Muscle of leg (tissue), 11 donors: ENCODE data around the gene IFIH1. TPM values are rescaled to one million over a fixed set of nuclear protein-coding genes. Genes with fewer than 3 reads are reported as not detected.

Experiments
- DNase-seq: peaks from one replicate; pipeline ENCODE4 v3.0.0; 2013
- H3K27ac ChIP-seq: one replicate; pipeline ENCODE4 v1.5.1; 2013; ENCODE audit warnings: mild to moderate bottlenecking, low read length, control low read depth
- H3K27me3 ChIP-seq: one replicate; pipeline ENCODE4 v1.6.1; 2013; ENCODE audit warnings: low read length; ENCODE audit not compliant: control insufficient read depth, insufficient read depth
- H3K36me3 ChIP-seq: one replicate; pipeline ENCODE4 v1.6.1; 2013; ENCODE audit warnings: low read length; ENCODE audit not compliant: control insufficient read depth, insufficient read depth
- H3K4me1 ChIP-seq: one replicate; pipeline ENCODE4 v1.6.1; 2013; ENCODE audit warnings: low read length; ENCODE audit not compliant: control insufficient read depth, insufficient read depth
- H3K4me3 ChIP-seq: one replicate; pipeline ENCODE4 v1.5.1; 2013; ENCODE audit warnings: low read length, control low read depth
- H3K9me3 ChIP-seq: replicated peaks from 2 replicates; pipeline ENCODE4 v1.6.1; 2013; ENCODE audit warnings: low read depth, low read length; ENCODE audit not compliant: control insufficient read depth
- WGBS: methylation state at CpG from one replicate; pipeline ENCODE4 v1.1.5; 2013; ENCODE audit warnings: missing lambda C conversion rate; ENCODE audit not compliant: insufficient coverage; 5-methylcytosine and 5-hydroxymethylcytosine counted together
- polyA plus RNA-seq, 8 donors: library from polyadenylated mRNA; unstranded; fragments of 120-200 nt; gene quantifications; one replicate each; pipeline versions ENCODE4 v1.2.1 to v1.2.3, GENCODE V29; 2013; ENCODE audit warnings: inconsistent platforms in 1 of 8, low replicate concordance in 1 of 8; ENCODE audit not compliant: insufficient read length in 8 of 8, insufficient read depth in 1 of 8
- total RNA-seq: library from RNA; stranded (reverse); fragments of 120-200 nt; gene quantifications from one replicate; pipeline ENCODE4 v1.2.4, GENCODE V29; 2013

The IFIH1 gene
- total and polyA plus RNA-seq, 9 donors, result 2.0 to 3.9 (median 2.8) TPM

GRCh38 chr2:162312853-162313252 is 5.6 kb downstream of the IFIH1 start:
- WGBS, result no CpG with 5 or more reads among the region's 1 CpG
- Histone ChIP-seq H3K27me3 (no peaks in the 10 kb centered on the region), H3K4me3 (no peak overlapping the region)

GRCh38 chr2:162308747-162309503 is 9.6 kb downstream of the IFIH1 start:
- no peaks in the 10 kb centered on the region for H3K4me1 ChIP-seq
- WGBS, result 89% methylated on average over 1 of the region's 3 CpGs
- no peak overlapping the region for H3K27ac ChIP-seq
- no peaks in the 10 kb centered on the region for H3K27me3 ChIP-seq
- DNase-seq, result no peak
- H3K4me3 ChIP-seq, result no peak overlapping the region
- H3K9me3 ChIP-seq, result no peaks in the 10 kb centered on the region
- H3K36me3 ChIP-seq, result peaks cover 8% of the 10 kb centered on the region

More at GRCh38 chr2:162312853-162313252, 5.6 kb downstream of the IFIH1 start:
- peaks cover 4% of the 10 kb centered on the region for H3K4me1 ChIP-seq
- H3K27ac ChIP-seq, result no peak overlapping the region
- no peak for DNase-seq
- peaks cover 4% of the 10 kb centered on the region for H3K36me3 ChIP-seq
- H3K9me3 ChIP-seq, result no peaks in the 10 kb centered on the region

DNA sequence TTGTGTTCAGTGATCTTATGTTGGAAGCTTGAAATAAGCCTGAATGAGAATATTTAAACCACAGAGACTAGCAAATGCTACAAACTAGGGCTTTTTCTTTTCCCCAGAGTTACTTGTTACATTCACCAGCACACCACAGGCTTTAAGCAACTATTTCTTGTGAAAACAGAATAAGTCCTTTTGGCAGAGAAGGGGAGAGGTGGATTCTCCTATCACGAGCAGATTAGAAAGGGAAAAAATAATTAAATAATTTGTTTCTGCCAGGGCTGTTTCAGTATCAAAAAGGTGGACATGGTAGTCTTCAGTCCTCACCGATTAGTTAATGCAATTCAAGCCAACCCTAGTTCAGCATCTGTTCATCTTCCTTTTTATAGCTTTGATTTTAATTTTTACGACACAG is 12.6 kb downstream of the IFIH1 start:
- H3K4me3 ChIP-seq, result no peak overlapping the region
- H3K36me3 ChIP-seq, result peaks cover 8% of the 10 kb centered on the region
- H3K27me3 ChIP-seq, result no peaks in the 10 kb centered on the region
- WGBS, result no CpG with 5 or more reads among the region's 3 CpGs
- no peak for DNase-seq
- no peaks in the 10 kb centered on the region for H3K4me1 ChIP-seq
- no peak overlapping the region for H3K27ac ChIP-seq
- no peaks in the 10 kb centered on the region for H3K9me3 ChIP-seq

DNA sequence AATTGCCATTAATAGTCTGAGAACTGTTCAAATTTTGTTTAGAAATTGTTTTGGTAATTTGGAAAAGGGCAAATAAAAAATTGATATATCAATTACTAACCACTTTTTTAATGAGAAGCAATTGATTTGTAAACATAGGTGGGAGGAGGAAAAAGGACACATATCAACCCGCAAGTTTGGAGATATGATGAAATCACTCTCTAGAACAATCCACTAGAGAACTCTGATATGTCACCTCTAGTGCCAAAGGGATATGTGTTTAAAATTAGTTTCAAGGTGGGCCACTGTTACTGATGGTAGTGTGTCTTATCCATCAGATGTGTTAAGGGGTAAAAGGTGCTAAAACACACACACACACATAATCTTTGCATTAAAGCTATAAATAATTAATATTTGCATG is 16.6 kb downstream of the IFIH1 start:
- peaks cover 7% of the 10 kb centered on the region for H3K36me3 ChIP-seq
- no peaks in the 10 kb centered on the region for H3K4me1 ChIP-seq
- no peak overlapping the region for H3K27ac ChIP-seq
- H3K4me3 ChIP-seq, result no peak overlapping the region
- WGBS, result no CpG with 5 or more reads among the region's 1 CpG
- no peaks in the 10 kb centered on the region for H3K9me3 ChIP-seq
- H3K27me3 ChIP-seq, result no peaks in the 10 kb centered on the region
- no peak for DNase-seq

DNA sequence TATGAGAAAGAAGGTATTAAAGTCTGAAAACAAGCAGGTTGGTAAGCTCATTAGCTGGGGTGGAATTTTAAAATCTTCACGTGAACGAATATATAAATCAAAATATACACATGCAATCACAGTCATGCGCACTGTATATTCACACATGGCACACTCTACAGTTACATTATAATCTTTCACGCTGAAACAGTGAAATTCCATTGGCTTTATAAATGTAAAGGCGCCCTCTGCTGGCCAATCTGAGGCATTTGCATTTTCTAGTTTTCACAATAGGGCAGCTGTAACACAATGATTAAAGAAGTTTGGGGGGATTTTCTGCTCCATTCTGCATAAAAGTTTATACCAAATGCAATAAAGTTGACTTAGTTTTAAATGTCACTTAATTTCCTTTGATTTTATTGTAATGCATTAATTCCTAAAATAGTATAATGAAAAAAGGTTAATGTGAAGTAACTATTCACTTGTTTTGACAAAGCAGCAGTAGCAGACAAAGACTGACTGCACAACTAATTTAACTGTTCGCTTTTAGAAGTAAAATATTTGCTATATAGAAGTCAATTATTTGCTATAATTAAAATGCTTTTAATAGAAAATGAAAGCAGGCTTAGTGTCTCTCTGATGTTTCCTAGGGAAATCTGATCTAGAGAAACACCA is 17.2 kb downstream of the IFIH1 start:
- Histone ChIP-seq H3K9me3 (no peaks in the 10 kb centered on the region), H3K27ac (no peak overlapping the region), H3K4me1 (no peaks in the 10 kb centered on the region), H3K4me3 (no peak overlapping the region), H3K36me3 (peaks cover 5% of the 10 kb centered on the region), H3K27me3 (no peaks in the 10 kb centered on the region)
- no CpG with 5 or more reads among the region's 6 CpGs for WGBS
- peak; percentile 82 for DNase-seq

DNA sequence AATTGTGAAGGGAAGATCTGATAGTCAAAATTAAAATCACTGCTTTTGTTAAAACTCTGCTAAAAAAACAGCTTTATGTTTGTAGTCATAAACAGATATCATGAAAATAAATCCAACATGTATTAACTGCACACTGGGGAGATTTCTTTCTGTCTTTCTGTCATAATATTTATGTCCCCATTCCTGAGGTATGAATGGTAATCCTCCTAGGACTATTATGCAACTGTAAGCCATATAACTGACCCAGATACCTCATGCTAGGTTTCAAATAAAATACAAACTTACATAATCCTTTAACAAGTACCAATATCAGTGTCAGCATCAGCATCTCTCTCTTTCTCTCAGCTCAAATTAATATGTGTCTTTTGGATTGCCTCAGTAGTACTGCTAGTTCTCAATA is 18.2 kb downstream of the IFIH1 start:
- no peak for DNase-seq
- H3K9me3 ChIP-seq, result no peaks in the 10 kb centered on the region
- no peaks in the 10 kb centered on the region for H3K27me3 ChIP-seq
- no peaks in the 10 kb centered on the region for H3K4me1 ChIP-seq
- H3K36me3 ChIP-seq, result peaks cover 3% of the 10 kb centered on the region
- no peak overlapping the region for H3K4me3 ChIP-seq
- no peak overlapping the region for H3K27ac ChIP-seq

DNA sequence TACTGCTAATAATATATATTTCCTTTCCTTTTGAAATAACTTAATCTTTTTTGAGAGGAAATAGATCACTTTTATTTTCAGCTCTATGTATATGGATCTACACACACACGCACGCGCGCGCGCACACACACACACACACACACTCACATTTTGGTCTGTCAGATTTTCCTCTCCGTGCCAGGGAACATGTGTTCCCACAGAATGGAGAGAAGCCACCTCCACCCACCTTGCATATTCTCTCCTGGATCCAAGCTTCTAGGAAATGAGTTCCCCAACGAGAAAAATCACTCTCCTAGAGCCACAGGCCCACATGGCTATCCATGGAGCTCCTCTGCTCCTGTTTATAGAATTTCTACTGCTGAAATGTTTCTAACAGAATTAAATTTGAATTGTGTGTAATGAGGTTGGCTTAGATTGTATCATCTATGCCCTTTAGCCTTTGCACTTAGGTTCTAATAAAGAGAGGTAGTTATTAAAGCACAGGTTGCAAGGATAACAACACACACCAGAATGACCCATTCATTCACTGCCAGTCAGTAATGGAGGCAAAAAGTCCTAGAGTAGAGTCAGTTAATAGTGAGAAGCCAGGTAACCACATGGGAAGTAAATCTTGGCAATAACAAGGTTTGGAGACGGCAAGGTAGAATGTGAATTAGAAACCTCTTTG is 19.7 kb downstream of the IFIH1 start:
- Histone ChIP-seq H3K9me3 (no peaks in the 10 kb centered on the region), H3K36me3 (peaks cover 3% of the 10 kb centered on the region), H3K27ac (no peak overlapping the region), H3K27me3 (no peaks in the 10 kb centered on the region), H3K4me3 (no peak overlapping the region), H3K4me1 (no peaks in the 10 kb centered on the region)
- 90% methylated on average over 6 of the region's 9 CpGs for WGBS
- no peak for DNase-seq

DNA sequence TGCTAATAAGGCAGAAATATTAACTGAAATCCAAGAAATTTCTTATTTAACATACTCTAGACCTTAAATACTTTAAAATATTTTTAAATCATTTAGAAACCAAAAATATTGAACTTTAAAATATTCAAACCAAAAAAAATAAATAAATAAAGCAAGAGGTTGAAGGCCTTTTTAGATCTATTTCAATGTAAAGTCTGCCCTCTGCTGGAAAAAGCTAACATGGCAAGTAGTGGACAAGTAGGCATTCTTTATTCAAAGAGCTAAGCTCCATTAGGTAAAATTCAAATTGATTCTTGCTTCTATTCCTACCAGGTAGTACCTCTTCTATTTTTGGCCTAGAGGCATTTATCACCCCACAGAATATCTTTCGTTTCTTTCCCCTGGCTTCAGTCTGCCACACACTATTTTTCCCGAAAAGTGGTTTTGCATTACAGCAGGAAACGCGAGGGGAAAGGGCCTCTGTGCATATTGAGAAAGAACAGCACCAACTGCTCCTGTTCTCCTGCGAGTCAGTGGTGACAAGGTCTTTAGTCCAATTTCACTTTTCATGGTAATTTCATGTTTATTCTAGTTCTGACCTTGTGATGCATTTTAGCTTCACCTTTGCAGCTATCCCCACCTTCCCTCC is 20.4 kb downstream of the IFIH1 start:
- 52% methylated on average over 5 of the region's 5 CpGs for WGBS
- Histone ChIP-seq H3K27ac (no peak overlapping the region), H3K4me3 (no peak overlapping the region), H3K4me1 (no peaks in the 10 kb centered on the region), H3K27me3 (no peaks in the 10 kb centered on the region), H3K36me3 (peaks cover 3% of the 10 kb centered on the region), H3K9me3 (no peaks in the 10 kb centered on the region)
- peak; percentile 93 for DNase-seq

DNA sequence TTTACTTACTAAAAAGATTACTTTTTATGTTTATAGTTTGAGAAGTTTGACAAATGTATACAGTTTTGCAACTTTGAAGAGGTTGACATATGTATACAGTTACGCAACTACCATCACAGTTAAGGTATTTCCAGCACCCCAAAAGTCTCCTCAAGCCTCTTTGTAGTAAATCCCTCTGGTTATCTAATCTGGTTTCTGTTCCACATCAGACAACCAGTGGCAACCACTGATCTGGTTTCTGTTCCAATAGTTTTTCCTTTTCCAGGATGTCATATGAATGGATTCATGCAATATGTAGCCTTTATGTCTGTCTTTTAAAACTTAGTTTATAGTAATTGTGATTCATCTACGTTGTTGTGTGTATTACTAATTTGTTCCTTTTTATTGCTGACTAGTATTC is 23.5 kb downstream of the IFIH1 start:
- no peak for DNase-seq
- H3K36me3 ChIP-seq, result peaks cover 3% of the 10 kb centered on the region
- H3K27ac ChIP-seq, result no peak overlapping the region
- no peaks in the 10 kb centered on the region for H3K9me3 ChIP-seq
- no peaks in the 10 kb centered on the region for H3K27me3 ChIP-seq
- H3K4me1 ChIP-seq, result no peaks in the 10 kb centered on the region
- no CpG with 5 or more reads among the region's 2 CpGs for WGBS
- H3K4me3 ChIP-seq, result no peak overlapping the region

GRCh38 chr2:162293122-162293786 is 25.2 kb downstream of the IFIH1 start:
- DNase-seq, result no peak
- Histone ChIP-seq H3K27me3 (no peaks in the 10 kb centered on the region), H3K4me3 (no peak overlapping the region), H3K27ac (no peak overlapping the region), H3K9me3 (no peaks in the 10 kb centered on the region), H3K36me3 (peaks cover 2% of the 10 kb centered on the region), H3K4me1 (no peaks in the 10 kb centered on the region)
- 60% methylated on average over 1 of the region's 2 CpGs for WGBS
